NCI-H2081 (cell line): ENCODE data around the gene PANK4.

Experiments
- DNase-seq, 2 experiments: peaks; one replicate each; lab custom pipeline; 2025; lab: John Stamatoyannopoulos, UW

Gene PANK4

DNA sequence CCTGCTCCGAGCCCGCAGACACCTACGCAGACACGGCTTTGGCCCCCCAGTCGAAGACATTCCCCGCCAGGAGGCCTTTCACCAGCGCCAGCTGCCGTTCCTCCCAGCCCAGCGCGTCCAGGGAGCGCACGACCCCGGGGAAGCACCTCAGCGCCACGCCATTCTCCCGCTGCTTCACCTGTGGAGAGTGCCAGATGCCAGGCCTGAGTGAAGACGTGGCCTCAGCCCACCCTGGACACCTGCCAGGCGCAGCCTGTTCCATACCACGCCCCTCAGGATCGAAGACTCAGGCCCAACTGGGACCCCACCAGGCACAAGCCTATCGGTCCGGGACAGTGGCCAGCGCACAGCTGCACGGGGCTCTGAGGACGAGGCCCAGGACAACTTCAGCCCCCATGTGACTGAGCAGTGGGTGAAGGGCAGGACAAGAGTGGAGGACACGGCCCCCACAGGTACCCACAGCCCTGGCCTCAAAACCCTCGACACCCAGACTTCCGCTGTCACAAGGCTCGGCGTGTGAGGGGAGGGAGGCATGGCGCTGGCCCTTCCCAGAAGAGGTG, 13.5 kb downstream of the PANK4 start:
- no peak for DNase-seq

GRCh38 chr1:2510366-2511155, 15.8 kb downstream of the PANK4 start:
- no peak for DNase-seq

DNA sequence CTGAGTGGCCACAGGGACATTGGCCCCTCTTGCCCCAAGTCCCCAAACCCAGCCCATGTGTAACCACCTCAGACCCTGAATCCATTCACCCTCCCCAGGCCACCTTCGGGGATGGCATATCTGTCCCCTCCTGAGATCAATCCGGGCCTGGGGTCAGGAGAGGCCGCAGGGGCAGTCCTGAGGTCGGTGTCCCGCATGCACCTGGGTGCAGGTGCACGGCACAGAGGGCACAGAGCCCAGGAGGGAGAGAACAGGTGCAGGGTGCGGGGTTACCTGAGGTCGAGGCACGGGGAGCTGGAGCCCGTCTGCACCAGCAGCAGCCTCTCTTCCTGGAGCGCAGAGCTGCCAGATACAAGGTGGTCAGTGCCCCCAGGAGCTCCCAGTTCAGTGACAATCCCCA, 16.8 kb downstream of the PANK4 start:
- no peak for DNase-seq

GRCh38 chr1:2508751-2509150, 17.6 kb downstream of the PANK4 start:
- no peak for DNase-seq

GRCh38 chr1:2508180-2508579, 18.2 kb downstream of the PANK4 start:
- DNase-seq, result no peak

DNA sequence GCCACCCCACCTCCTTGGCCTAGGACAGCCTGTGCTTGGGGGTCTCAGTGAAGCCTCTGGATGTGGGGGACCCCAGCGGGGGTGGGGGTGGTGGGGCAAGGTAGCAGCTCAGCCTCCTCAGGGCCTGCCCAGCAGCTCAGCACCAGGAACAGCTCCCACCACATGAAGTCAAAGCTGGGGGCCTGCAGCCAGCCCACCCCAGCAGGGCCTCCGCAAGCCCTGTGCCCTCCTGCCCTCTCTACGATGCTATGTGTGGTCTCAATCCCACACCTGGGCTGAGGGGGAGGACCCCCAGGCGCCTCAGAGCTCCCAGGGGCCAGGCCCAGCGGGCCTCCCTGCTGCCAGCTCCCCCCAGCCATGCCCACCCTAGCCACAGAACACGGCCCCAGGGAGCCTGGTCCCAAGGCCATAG, 18.6 kb downstream of the PANK4 start:
- no peak for DNase-seq

GRCh38 chr1:2506901-2507565, 19.4 kb downstream of the PANK4 start:
- no peak for DNase-seq

GRCh38 chr1:2506007-2506860, 20.2 kb downstream of the PANK4 start:
- no peak for DNase-seq

- DNase-seq, result no peak
Measured at GRCh38 chr1:2505461-2505994, 20.9 kb downstream of the PANK4 start.

DNA sequence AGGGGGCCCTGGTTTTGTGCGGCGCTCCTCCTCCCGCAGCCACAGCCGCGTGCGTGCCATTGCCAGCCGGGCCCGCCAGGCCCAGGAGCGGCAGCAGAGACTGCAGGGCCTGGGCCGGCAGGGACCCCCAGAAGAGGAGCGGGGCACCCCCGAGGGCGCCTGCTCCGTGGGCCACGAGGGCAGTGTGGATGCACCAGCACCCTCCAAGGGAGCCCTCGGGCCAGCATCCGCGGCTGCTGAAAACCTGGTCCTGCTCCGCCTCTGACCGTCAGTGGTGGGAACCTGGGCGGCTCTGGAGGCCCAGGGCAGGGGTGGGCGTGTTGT, 21.5 kb downstream of the PANK4 start:
- DNase-seq, result no peak

DNA sequence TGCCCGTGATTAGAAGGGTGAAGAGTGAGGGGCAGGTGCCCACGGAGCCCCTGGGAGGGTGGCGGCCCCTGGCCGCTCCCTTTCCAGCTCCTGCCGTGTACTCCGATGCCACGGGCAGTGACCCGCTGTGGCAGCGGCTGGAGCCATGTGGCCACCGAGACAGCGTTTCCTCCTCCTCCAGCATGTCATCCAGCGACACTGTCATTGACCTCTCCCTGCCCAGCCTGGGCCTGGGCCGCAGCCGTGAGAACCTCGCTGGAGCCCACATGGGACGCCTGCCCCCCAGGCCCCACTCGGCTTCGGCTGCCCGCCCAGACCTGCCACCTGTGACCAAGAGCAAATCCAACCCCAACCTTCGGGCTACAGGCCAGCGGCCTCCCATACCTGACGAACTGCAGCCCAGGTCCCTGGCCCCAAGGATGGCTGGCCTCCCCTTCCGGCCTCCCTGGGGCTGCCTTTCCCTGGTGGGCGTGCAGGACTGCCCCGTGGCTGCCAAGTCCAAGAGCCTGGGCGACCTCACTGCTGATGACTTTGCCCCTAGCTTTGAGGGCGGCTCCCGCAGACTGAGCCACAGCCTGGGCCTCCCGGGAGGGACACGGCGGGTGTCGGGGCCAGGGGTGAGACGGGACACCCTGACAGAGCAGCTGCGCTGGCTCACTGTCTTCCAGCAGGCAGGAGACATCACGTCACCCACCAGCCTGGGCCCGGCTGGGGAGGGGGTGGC, 22.0 kb downstream of the PANK4 start:
- no peak for DNase-seq

DNA sequence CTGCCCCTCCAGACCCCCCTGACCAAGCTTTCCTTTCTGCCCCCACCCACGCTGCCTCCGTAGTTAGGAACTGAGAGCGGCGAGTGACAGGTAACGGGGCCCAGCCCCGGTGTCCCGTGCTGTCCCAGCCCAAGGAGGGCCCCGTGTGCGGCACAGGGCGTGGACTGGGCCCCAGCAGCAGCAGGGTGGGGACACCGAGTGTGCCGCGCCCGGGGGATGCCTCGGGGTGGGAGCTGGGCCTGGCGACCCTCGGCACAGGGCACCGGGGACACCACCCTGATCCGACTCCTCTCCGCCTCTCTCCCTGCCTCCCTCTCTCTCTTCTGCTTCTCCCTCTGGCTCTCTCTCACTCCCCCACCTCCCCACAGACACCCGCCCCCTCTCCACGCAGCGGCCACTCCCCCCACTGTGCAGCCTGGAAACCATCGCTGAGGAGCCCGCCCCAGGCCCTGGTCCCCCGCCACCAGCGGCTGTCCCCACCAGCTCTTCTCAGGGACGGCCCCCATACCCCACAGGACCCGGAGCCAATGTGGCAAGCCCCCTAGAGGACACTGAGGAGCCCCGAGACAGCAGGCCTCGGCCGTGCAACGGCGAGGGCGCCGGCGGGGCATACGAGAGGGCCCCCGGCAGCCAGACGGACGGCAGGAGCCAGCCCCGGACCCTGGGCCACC, 22.7 kb downstream of the PANK4 start:
- no peak for DNase-seq

- DNase-seq, result no peak
Measured at GRCh38 chr1:2502661-2503553, 23.5 kb downstream of the PANK4 start.

- no peak for DNase-seq
Measured at GRCh38 chr1:2502210-2502609, 24.2 kb downstream of the PANK4 start.

DNA sequence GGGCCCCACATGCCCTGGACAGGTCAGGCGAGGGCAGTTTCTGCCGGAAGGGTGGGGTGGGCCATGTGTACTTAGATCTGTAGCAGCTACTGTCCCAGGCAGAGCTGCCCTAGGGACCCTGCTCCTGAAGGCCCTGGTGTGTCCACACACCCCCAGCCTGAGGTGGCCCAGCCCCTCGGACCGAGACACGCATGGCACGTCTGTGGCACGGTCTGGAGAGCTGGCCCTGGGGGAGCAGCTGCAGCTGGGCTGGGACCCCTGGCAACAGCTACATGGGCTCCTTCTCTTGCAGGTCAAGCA, 24.6 kb downstream of the PANK4 start:
- no peak for DNase-seq

DNA sequence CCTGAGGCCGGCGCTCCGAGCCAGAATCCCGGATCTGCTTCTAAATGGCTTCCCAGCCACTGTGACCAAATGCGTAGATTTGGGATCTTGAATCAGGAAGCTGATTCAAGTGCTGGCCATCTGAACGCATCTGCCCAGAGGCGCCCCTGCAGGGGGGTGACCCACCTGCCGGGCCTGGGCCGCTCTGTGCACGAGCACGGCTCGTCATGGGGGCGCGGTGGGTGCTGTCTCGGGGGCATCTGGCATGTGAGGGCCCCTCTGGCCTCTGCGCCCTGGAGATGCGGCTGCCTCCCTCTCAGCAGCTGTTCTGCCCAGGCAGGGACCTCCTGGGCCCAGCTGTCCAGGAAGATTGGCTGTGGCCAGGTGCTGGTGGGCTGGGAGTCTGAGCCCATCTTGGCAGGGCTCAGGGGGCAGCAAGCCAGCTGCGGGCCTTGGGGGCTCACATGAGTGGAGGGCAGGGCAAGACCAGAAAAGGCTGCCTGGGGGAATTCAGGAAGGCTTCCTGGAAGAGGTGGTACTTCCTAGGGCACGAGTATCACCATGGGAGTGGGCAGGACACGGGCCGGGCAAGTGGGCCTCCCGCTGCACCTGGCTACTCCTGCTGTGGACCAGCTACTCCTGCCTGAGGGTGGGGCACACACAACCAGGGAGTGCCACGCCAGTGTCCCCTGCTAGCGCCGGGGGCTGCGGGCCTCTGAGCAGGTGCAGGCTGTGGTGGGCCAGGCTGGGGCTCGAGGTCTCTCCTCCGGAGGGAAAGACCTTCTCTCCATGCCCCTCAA, 25.2 kb downstream of the PANK4 start:
- no peak for DNase-seq

GRCh38 chr1:2499986-2500596, 26.3 kb downstream of the PANK4 start:
- DNase-seq, result peak in 1 of 2 experiments; percentile 25

- DNase-seq, result no peak
Measured at GRCh38 chr1:2499260-2499659, 27.1 kb downstream of the PANK4 start.

- DNase-seq, result no peak
Measured at GRCh38 chr1:2498648-2499047, 27.7 kb downstream of the PANK4 start.
